Lung microvascular endothelial cell (primary cell): ENCODE results near the gene KIRREL3. TPM values are rescaled to one million over a fixed set of nuclear protein-coding genes. Genes with fewer than 3 reads are reported as not detected.
A peak's percentile ranks its signal among the peaks of the same experiment; 100 is the strongest.

Experiments used
- DNase-seq, 2 donors: peaks; one replicate each; pipeline versions ENCODE4 v3.0.0 to v3.0.0-alpha.2; 2010; ENCODE audit warnings: low read depth in 2 of 2
- total RNA-seq: library from RNA; depleted of rRNA; stranded (reverse); fragments of >200 nt; gene quantifications from 2 replicates; pipeline ENCODE4 v1.2.1, GENCODE V29; 2014

The KIRREL3 gene
- total RNA-seq, 1 donor from 2014 or later = under 0.01 TPM

DNA sequence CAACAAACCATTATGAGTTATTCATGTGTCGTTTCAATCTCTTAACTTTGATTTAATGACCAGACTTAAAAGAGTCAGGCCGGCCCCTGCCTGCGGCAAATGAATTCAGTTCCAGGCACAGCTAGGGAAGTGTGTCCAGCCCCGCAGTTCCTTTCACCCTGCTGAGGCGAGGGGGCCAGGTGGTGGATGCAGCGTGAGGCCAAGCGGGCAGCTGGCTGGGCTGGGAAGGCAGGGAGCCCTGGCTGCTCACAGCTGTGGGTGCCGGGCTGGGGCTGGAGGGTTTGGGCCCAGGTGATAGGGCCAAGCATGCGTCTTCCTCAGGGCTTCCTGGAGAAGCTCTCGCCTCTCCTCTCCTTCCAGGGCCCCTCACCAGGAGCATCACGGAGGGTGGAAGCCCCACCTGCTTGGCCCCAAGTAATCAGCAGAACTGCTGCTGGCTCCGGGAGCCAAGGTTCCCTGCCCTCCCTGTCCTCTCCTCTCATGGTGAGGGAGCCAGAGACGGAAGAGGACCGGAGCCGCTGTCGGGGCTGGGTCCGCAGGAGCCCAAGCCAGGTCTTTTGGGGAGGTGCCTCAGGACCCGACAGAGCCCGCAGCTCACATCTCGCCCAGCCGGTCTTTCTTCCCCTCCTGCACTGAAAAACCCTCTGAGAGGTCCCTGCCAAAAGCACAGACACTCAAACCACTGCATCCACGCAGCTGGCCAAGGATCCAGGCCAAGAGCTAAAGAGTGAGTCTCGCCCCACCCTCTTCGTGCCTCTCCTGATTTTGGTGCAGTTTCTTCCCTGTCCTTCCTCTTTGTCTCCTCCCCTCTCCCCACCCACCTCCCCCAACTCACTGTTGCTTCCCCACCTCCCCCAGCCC is 548.1 kb downstream of the KIRREL3 start:
- no peak for DNase-seq

DNA sequence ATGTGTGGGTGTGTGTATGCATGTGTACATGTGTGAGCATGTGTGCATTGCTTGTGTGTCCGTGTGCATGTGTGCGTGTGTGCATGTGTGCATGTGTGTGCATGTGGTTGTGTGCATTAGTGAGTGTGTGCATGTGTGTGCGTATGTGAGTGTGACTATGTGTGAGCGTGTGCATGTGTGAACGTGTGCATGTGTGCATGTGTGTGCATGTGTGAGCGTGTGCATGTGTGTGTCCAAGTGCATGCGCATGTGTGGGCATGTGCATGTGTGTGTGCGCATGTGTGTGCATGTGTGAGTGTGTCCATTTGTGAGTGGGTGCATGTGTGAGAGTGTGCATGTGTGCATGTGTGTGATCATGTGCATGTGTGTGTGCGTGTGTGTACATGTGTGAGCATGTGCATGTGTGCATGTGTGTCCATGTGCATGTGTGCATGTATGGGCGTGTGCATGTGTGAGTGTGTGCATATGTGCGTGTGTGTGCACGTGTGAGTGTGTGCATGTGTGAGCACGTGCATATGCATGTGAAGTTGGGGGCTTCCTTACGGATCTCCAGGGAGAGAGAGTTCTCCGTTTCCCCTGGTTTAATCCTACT is 549.3 kb downstream of the KIRREL3 start:
- DNase-seq = no peak

DNA sequence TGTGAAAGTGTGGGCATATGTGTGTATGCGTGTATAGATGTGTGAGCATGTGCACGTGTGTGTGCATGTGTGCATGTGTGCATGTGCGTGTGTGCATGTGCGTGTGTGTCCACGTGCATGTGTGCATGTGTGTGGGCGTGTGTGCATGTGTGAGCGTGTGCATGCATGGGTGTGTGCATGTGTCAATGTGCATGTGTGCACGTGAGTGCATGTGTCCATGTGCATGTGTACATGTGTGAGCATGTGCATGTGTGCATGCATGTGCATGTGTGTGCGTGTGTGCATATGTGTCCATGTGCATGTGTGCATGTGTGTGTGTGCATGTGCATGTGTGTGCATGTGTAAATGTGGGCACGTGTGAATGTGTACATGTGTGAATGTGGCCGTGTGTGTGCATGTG is 549.8 kb downstream of the KIRREL3 start:
- no peak for DNase-seq

DNA sequence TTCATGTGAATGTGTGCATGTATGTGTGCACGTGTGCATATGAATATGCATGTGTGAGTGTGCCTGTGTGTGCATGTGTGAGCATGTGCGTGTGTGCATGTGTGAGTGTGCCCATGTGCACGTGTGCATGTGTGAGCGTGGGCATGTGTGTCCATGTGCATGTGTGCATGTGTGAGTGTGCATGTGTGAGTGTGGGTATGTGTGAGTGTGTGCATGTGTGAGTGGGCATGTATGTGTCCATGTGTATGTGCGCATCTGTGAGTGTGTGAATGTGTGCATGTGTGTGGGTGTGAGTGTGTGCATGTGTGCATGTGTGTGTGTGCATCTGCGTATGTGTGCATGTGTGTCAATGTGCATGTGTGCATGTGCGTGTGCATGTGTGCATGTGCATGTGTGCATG is 550.4 kb downstream of the KIRREL3 start:
- DNase-seq = no peak

DNA sequence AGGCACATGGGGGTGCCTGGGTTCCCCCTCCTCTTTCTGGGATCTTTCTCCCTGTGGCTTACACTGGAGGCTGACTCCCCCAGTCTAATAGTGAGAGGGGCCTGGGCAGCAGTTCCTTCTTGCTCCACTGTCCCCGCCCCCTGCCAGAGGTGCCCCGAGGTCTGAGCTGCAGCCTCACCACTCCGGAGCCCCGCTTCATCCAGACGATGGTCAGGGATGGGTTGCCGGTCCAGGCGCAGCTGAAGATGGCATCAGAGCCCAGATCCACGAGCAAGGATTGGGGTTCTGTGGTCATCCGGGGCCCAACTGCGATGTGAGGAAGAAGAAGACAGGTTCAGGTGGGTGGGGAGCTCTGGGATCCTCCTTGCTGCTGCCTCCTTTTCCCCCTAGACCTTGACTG is 554.0 kb downstream of the KIRREL3 start:
- DNase-seq = no peak

DNA sequence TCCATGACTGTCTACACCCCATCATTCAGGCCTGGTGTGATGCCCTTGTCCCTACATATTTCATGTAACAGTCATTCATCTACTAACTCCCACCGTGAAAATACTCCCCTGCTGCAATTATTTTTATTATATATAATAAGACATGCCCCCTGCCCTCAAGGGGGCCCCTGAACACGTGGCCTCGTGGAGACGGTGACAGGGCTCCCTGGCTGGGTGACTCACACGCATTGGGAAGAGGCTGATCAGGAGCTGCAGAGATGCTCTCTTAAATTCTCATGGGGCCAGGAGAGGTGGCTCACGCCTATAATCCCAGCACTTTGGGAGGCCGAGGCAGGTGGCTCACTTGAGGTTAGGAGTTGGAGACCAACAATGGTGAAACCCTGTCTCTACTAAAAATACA is 556.5 kb downstream of the KIRREL3 start:
- no peak for DNase-seq

DNA sequence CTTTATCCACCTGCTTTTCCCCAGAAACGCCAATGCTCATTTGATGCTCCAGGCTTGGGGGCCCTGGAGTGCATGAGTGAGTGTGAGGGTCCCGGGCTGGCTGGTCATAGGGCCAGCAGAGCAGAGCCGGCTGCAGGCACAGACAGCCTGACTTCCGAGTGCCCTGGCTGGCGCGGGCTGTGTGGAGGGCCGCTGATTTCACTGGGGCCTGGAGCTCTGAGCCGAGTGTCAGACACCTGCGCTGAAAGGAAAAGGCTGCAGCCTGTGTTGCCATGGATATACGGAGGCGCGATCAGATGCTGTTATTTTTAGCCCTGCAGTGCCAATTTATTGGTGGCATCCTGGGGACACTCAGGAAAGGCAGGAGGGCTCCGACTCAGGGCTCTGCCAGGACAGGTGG is 557.5 kb downstream of the KIRREL3 start:
- no peak for DNase-seq

DNA sequence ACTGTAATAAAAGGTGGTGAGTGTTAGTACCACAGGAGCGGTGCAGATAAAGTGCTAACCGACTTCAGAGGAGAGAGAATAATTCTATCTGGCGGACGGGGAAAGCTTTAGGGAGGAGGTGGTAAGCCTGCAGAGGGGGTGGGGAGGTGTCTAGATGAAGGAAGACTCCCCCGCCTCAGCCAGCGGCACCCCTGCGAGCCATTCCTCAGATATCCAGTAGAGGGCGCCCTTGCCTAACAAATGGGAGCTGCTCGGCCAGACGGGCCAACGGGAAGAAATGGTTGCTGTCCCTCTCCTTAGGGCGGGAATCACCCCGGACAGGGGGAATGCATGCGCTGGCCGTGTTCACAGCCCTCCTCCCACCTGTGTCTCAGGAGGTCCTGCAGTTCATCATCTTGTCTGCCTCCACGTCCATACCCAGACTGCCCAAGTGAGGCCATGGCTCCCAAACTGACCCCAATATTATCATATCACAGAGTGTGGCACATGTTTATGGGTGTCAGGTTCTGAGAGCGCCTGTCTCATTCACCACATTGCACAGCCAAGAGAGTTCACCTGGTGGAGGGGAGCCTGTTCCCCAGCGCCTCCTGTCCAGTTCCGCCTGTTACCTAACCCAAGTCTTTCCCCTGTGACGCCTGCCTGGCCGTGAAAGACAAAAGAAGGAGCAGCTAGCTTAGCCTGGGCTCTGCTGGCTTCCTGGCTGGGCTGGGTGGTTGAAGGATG is 559.6 kb downstream of the KIRREL3 start:
- DNase-seq = peak; percentile 70 to 78

DNA sequence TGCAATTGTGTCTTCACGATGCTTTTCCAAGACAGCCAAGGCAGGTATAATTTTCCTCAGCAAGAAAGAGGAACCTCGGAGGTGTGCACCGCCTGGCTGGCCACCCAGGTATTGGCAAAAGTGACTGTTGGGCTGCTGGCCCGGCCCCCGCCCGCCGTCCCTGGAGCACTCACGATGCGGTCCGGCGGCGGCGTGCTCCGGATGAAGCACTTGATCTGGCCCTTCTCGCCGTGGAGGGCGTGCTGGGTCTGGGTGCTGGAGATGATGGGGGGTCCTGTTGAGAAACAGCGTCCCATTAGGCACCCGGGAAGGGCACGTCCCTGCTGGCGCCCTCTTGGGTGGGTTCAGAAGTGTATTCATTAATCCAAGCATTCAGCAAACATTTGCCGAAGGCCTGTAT is 560.3 kb downstream of the KIRREL3 start:
- DNase-seq = no peak

DNA sequence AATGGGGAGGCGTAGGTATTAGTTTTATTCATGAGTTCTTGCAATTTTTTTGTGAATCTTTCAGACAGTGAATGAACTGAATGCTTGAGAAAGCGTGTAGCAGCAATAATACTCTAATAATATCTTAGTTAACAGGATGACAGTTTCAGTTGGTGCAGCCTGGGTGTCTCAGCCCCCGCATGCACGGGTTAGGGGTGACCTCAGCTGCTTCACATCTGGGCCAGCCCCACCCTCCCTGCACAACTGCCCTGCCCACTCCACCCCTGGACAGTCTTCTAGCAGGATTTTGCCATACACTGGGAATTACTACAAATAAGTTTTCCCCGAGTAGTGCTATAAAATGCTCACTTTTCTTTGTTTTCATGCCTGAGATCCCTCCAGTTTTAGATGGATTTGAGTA is 561.9 kb downstream of the KIRREL3 start:
- DNase-seq = no peak

DNA sequence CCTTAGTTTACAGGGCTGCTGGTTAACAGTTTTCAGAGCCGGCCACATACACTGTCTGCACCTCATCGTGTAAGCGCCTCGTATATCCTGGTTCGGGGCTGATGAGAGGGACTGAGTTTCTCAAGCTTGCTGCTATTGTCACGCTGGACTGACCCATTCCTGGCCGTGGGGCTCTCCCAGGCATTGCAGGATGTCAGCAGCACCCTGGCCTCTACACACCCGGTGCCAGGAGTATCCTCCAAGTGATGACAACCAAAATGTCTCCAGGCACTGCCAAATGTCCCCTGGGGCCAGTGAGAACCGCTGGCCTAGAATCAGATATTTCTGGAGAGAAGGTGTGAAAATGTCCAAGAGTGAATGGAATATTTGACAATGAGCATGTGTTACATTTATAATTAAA is 562.3 kb downstream of the KIRREL3 start:
- no peak for DNase-seq

DNA sequence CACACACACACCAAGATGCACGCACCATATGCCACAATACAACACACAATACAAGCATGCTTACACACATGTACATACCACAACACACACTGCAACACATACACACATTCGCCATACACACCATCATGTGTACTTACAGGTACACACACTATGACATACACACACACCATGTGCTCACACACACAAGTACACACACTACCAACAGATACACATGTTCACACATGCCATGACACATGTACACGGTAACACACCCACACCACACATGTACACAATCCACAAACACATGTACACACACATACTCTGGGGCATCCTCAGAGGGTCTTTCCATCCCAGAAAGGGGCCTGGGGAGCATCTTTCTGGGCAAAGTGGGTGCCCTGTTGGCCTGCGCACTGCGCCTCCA is 562.8 kb downstream of the KIRREL3 start:
- no peak for DNase-seq

DNA sequence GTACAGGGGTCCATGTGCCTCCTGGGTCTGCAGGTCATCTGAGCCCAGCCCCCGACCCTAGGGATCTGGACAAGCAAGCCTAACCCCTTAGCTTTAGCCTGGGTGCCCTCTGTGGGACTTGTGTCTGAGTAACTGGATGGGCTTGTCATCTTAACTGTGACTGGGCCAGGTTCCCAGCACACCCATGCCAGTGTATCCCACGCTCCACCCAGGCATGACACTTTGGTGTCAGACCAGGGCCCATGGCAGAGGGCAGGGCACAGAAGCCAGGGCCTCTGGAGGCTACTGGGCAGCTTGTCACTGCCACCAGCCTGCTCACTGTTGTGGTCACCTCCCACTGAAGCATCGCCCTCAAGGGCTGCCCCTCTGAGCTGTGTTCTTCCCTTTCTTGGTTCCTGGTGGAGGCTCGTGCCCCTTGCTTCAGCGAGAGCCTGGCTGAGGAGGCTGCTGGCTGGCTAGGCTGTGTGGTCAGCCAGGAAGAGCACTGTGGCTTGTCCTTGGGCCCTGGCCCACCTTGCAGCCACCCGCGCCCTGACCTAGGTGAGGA is 564.3 kb downstream of the KIRREL3 start:
- DNase-seq = no peak

DNA sequence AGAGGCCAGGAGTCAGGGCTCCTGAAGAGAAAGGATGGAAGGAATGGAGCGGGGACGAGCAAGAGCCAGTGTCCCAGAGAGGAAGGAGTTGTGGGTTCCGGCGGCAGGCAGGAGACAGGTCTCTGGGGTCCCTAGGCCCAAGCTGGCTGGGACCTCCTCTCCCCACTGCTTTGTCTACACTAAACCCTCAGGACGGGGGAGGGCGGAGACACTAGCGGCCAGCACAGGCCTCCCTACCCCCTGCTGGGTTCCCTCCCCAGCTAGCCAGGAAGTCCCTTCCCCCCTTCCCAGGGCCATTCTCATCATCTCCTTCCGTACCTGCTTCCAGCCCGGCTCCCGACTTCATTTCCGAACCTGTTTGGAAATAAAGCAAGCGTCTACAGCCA is 565.6 kb downstream of the KIRREL3 start:
- peak in 1 of 2 donors; percentile 47 for DNase-seq

DNA sequence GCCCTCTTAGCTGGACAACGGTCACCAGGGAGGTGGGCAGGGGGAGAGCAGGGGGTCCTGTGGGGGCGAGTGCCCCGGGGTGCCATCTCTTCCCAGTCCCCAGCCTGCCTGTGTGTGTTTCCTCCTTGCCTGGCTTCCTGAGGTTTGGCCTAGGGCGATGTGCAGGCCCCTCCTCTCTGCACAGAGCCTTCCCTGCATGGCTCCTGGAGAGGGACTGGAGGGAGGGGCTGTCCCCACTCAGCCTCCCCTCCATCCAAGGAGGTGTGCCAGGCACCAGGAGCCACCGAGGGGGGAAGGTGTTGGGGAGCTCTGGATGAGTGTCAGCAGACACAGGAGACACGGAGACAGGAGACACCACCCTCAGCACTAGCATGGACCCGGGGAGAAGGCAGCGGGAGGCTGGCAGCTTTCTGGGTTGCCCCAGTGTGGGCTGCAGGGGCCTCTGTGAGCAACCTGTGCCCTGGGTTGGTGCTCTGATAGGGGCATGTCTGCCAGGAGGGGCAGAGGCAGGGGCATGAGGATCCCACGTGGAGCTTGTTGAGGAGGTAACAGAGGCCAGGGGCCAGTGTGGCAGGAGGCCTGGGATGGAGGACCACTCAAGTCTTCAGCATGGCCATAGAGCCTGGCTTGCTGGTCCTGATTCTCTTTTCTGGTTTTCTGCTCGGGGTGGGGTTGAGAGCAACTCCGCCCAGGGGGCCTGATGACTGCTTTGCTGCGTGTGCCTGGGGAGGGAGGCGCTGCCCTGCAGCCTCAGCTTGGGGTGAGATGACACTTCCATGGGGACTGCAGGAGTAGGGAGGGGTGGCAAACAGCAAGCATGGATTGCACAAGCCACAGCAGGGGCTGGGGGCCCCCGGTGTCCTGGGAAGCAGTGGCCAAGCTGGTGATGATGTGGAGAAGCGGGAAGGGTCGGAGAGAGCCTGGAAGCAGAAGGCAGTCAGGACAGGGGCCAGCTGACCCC is 566.3 kb downstream of the KIRREL3 start:
- no peak for DNase-seq

DNA sequence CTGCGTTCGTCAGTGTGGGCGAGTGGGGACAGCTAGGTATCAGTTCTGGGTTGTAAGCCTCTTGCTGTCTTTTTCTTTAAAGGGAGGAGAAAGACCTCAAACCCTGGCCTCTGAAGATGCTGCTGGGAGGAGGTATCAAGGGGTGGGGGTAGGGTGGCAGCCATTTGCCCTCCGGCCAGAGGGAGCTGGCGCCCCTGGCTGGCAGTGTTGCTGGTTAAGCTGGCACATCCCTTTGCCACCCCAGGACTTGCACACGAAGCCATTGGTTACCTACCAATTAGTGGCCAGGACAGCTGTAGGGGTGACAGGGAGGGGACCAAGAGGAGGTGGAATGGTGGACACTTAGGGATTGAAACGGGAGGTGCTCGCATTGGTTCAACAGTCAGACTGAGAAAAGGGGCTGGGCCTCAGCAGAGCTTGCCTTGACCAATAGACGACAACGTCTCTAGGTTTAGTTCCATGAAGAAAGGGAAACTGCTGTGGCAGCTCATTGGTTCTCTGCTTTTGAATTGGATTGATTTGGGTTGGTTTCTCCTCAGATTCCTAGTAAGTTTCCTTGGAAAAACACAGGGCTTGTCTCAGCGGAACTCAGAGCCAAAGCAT is 567.2 kb downstream of the KIRREL3 start:
- no peak for DNase-seq

DNA sequence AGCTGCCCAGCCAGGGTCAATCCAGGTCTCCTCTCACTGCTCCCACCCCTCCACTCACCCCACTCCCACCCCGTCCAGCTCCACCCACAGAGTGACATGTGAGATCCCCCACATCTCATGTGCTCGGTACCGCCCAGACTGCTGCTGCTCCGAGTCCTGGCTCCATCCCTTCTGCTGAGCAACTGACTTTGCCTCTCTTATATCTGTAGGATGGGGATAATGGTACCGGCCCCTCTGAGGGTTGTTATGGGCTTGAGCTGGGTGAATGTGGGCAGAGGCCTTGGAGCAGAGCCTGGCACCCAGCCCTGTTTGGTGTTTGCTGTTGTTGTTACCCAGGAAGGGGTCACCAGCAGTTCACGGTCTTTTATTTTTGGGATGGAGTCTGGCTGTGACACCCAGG is 568.0 kb downstream of the KIRREL3 start:
- no peak for DNase-seq

DNA sequence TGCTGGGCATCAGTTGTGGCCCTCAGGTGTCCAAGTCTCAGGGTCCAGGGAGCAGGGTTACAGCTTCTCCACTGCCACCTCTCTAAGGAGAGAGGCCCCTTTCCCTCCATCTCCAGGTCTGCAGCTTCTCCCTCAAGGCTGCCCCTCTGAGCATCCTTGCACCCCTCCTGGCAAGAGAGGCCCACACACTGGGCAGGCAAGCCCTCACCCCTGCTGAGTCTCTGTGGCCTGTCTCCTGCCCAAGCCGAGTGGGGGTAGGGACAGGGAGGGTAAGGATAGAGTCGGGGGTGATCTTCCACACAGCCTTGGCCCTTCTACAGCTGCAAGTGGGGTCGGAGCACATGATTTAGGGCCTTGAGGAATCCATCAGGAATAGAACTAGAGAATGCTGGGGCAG is 568.5 kb downstream of the KIRREL3 start:
- DNase-seq = no peak

DNA sequence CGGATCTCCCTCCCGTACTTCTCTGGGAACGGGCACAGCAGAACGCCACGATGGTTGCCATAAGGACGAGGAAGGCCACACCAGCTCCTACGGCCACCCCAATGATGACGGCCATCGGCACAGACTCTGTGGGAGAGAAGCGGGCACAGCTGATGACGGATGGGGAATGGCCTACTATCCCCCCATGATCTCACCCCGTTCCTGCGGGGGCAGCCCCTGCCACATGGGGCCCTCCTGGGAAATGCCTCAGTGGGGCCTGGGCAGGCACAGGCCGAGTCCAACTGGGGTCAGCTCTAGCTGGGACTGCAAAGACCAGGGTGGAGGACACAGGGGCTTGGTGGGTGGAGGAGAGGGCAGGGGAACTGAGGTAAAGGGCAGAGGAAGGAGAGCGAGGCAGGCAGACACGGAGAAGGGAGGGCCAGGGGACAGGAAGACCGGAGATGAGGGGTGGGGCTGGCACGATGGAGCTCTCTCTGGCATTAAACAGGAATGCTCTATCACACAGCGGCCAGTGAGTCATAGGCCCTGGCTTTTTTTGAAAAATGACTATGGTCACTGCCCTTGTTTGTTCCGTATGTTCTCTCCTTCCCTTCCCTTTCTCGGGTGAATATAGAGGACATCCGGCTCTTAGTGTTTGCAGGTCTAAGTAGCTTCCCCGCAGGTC is 569.0 kb downstream of the KIRREL3 start:
- DNase-seq = peak; percentile 75 to 81
